HG03175 (cell line): ENCODE measurements around the gene EME1.

Source experiments
- ATAC-seq: cut with Tn5 transposase; IDR thresholded peaks from one replicate; pipeline ENCODE4 v1.9.1; 2021; ENCODE audit warnings: mild to moderate bottlenecking, moderate library complexity; ENCODE audit not compliant: unreplicated experiment

Gene EME1

DNA sequence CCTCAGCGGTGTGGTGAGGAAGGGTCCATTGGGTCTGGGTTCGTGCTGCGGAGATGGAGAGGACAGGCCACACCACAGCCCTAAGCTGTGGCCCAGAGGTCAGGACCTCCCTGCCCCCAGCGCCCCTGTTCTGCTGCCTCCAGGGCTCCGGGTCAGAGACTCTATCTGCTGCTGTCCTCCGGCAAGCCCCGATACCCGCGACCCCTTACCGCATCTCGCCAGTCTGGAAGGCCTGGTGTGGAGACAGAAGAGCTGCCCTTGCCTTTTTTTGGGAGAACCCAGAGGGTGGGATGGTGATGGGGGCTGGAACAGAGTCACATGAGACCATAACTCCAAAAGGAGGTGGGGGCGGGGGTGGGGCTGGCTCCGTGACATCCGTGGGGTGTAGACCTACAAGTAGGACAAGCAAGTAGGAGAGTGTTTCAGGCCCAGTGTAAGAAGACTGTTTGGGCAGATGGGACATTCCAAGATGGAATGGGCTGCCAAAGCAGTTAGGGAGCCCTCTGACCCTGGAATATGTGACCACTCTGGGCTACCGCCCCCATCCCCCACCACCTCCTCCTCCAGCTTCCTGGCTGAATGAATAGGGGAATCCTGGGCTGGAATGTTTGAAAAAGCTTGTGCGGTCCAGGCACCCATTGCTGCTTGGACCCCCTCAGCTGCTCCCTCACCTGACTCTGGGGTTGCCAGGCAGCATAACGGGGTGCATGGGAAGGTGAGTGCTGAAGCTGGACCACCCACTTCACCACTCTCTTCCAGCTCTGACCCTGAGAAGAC lies 25.7 kb upstream of the EME1 start:
- no peak for ATAC-seq

DNA sequence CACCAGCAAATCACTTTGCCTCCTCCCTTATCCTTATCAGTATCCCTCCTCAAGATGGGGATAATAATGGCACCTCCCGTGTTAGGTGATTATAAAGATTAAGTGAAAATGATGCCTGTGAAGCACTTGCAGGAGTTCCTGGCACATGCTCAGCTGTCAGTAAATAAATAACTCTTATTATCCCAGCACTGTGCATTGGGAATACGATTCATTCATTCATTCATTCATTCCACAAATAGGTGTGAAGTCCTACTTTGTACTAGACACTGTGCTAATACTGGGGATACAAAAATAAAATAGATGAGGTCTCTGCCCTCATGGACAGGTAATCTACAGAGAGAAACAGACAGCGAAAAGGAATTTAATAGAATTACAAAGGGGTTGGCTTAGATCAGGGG lies 25.1 kb upstream of the EME1 start:
- ATAC-seq = no peak

GRCh38 chr17:50348522-50349242 lies 24.3 kb upstream of the EME1 start:
- no peak for ATAC-seq

GRCh38 chr17:50349243-50349600 lies 23.8 kb upstream of the EME1 start:
- ATAC-seq = no peak

GRCh38 chr17:50350733-50351132 lies 22.3 kb upstream of the EME1 start:
- ATAC-seq = no peak

GRCh38 chr17:50352072-50352692 lies 20.8 kb upstream of the EME1 start:
- ATAC-seq = no peak

GRCh38 chr17:50352693-50353599 lies 20.1 kb upstream of the EME1 start:
- ATAC-seq = no peak

DNA sequence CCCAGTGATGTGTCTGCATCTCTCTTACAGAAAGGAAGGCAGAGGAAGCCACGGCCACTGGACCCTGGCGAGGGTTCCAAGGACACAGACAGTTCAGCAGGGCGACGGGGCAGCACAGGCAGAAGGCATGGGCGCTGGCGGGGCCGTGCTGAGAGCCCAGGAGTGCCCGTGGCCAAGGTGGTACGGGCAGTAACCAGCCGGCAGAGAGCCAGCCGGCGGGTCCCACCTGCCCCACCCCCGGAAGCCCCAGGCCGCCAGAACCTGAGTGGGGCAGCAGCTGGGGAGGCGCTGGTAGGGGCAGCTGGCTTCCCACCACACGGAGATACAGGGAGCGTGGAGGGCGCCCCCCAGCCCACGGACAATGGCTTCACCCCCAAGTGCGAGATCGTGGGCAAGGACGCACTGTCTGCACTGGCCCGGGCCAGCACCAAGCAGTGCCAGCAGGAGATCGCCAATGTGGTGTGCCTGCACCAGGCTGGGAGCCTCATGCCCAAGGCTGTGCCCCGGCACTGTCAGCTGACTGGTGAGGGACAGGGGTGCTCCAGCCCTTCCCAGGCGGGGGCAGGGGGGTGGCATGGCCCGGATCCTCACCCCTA lies 19.3 kb upstream of the EME1 start:
- ATAC-seq = no peak

GRCh38 chr17:50354198-50354597 lies 18.8 kb upstream of the EME1 start:
- ATAC-seq = no peak

DNA sequence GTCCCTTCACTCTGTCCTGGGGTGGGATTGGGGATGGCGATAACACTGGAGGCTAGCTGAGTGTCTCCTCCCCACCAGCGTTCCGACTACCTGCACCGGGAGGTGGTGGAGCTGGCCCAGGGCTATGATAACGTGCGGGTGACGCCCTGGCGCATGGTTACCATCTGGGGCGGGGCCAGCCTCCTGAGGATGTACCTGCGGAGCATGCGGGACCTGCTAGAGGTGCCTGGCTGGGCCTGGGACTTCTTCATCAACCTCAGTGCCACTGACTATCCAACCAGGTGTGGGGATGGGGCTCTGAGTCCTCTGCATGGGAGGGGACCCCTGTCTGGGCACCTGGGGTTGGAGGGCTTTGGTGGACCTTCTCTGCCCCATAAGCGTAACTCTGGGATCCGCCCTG lies 18.3 kb upstream of the EME1 start:
- ATAC-seq = no peak

DNA sequence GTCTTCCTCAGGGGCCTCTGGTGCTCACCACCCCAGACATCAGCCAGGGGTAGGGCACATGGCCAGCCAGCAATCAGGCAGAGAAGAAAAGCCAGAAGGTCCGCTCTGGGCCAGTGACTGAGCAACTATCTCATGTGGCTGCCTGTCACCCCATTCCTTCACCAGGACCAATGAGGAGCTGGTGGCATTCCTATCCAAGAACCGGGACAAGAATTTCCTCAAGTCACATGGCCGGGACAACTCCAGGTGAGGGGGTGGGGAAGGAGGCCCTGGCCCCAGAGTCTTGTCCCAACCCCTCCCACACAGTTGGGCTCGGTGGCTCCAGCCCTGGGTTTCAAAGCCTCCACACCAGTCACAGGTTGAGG lies 17.7 kb upstream of the EME1 start:
- no peak for ATAC-seq

DNA sequence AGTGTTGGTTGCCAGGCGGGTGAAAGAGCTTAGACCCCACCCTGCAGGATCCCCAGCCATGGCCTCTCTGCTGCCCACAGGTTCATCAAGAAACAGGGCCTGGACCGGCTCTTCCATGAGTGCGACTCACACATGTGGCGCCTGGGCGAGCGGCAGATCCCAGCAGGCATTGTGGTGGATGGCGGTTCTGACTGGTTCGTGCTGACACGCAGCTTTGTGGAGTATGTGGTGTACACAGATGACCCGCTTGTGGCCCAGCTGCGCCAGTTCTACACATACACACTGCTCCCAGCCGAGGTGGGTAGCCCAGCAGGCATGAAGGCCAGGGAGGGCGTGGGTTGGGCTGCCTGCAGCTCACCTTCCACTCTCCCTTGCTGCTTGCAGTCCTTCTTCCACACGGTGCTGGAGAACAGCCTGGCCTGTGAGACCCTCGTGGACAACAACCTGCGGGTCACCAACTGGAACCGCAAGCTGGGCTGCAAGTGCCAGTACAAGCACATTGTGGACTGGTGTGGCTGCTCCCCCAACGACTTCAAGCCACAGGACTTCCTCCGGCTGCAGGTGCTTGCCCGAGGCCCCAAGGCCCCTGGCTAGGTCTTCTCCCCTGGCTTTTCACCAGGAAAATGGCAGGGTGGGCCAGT lies 17.2 kb upstream of the EME1 start:
- no peak for ATAC-seq

GRCh38 chr17:50356418-50356817 lies 16.6 kb upstream of the EME1 start:
- no peak for ATAC-seq

DNA sequence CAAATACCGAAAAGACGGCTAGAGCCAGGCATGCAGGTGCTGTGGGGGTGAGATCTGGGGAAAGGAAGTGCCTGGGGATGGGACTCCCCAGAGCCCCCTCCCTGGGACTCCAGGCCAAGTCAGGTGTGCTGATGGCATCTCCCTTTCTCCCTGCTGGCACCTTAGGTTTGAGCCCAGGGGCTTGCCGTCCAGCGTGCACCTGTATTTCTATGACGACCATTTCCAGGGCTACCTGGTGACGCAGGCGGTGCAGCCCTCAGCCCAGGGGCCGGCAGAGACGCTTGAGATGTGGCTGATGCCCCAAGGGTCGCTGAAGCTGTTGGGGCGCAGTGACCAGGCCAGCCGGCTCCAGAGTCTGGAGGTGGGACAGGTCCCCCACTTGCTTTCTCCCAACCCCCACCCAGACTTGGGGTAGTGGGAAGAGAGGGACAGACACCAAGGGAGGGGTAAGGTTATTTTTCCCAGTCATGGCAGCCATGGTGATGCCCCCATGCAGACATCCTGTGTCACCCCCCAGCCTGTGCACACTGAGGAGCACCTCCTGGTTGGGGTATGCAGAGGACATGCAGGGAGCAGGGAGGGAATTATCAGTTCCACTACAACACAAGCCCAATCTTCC lies 16.0 kb upstream of the EME1 start:
- ATAC-seq = no peak

DNA sequence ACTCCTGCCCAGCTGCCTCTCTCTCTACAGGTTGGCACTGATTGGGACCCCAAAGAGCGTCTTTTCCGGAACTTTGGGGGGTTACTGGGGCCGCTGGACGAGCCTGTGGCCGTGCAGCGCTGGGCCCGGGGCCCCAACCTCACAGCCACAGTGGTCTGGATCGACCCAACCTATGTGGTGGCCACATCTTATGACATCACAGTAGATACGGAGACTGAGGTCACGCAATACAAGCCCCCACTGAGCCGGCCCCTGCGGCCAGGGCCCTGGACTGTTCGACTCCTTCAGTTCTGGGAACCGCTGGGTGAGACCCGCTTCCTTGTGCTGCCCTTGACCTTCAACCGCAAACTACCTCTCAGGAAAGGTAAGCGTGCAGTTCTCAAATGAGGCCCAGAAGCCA lies 14.9 kb upstream of the EME1 start:
- no peak for ATAC-seq

- no peak for ATAC-seq
Observed at GRCh38 chr17:50359005-50359699, 13.9 kb upstream of the EME1 start.

DNA sequence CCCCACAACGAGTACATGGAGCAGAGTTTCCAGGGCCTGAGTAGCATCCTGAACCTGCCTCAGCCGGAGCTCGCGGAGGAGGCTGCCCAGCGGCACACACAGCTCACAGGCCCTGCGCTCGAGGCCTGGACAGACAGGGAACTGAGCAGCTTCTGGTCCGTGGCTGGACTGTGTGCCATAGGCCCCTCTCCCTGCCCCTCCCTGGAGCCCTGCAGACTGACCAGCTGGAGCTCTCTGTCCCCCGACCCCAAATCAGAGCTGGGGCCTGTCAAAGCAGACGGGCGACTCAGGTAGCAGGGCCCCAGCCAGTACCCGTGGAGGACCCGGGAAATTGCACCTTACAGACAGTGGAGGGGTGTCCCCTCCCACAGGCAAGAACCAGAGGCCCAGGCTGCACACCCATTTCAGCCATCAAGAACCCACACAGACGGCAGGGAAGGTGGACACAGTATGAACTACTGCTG lies 13.0 kb upstream of the EME1 start:
- ATAC-seq = no peak

- no peak for ATAC-seq
Observed at GRCh38 chr17:50360486-50361115, 12.4 kb upstream of the EME1 start.
